Neural cell (in vitro differentiated cells): ENCODE results near the gene MYO10. TPM values are rescaled to one million over a fixed set of nuclear protein-coding genes. Genes with fewer than 3 reads are reported as not detected.

Experiments
- H2AFZ ChIP-seq: fragments of 200-600, 300-800 bp; sonication (generic), shearing (Covaris generic); 2 replicates; pipeline ENCODE4 v1.6.0; 2014; ENCODE audit warnings: low read depth, mild to moderate bottlenecking, antibody characterized with exemption, low read length, moderate library complexity
- H3F3A ChIP-seq: fragments of 200-600 bp; shearing (Covaris generic); 2 replicates; pipeline ENCODE4 v1.6.1; 2016; ENCODE audit warnings: mild to moderate bottlenecking, moderate library complexity, mixed read lengths, antibody characterized with exemption, low read length; ENCODE audit not compliant: insufficient read depth, poor library complexity, severe bottlenecking
- H3K27ac ChIP-seq: fragments of 200-600, 300-800 bp; sonication (generic), shearing (Covaris generic); 2 replicates; pipeline ENCODE4 v1.5.1; 2014; ENCODE audit warnings: mild to moderate bottlenecking, low read length, moderate library complexity
- H3K27me3 ChIP-seq: fragments of 300-800, 200-600 bp; sonication (generic), shearing (Covaris generic); 2 replicates; pipeline ENCODE4 v1.6.0; 2014; ENCODE audit warnings: mild to moderate bottlenecking, low read depth, low read length, moderate library complexity; ENCODE audit not compliant: insufficient read depth
- H3K36me3 ChIP-seq: fragments of 300-800, 200-600 bp; sonication (generic), shearing (Covaris generic); 2 replicates; pipeline ENCODE4 v1.5.1; 2014; ENCODE audit warnings: mild to moderate bottlenecking, antibody characterized with exemption, low read length, moderate library complexity; ENCODE audit not compliant: insufficient read depth
- H3K4me2 ChIP-seq: fragments of 300-800, 200-600 bp; sonication (generic), shearing (Covaris generic); 2 replicates; pipeline ENCODE4 v1.6.0; 2014; ENCODE audit warnings: mild to moderate bottlenecking, low read length
- H3K4me3 ChIP-seq: fragments of 300-800, 200-600 bp; sonication (generic), shearing (Covaris generic); 2 replicates; pipeline ENCODE4 v1.5.1; 2014; ENCODE audit warnings: mild to moderate bottlenecking, low read length, moderate library complexity
- H3K79me2 ChIP-seq: fragments of 200-600 bp; shearing (Covaris generic); replicated peaks from 2 replicates; pipeline ENCODE4 v1.6.0; 2014; ENCODE audit warnings: mild to moderate bottlenecking, low read length, moderate library complexity; ENCODE audit not compliant: insufficient read depth
- H3K9ac ChIP-seq: fragments of 300-800, 200-600 bp; sonication (generic), shearing (Covaris generic); 2 replicates; pipeline ENCODE4 v1.6.1; 2016; ENCODE audit warnings: mild to moderate bottlenecking, low read length, mixed read lengths
- H3K9me2 ChIP-seq: fragments of 200-600 bp; shearing (Covaris generic); 2 replicates; pipeline ENCODE4 v1.6.1; 2016; ENCODE audit warnings: mild to moderate bottlenecking, low read length, mixed read lengths; ENCODE audit not compliant: insufficient read depth
- H3K9me3 ChIP-seq: fragments of 200-600, 300-800 bp; sonication (generic), shearing (Covaris generic); 2 replicates; pipeline ENCODE4 v1.6.1; 2016; ENCODE audit warnings: mild to moderate bottlenecking, mixed run types, low read length, moderate library complexity, mixed read lengths
- H4K20me1 ChIP-seq: fragments of 200-600 bp; shearing (Covaris generic); 2 replicates; pipeline ENCODE4 v1.6.1; 2016; ENCODE audit warnings: mild to moderate bottlenecking, mixed run types; ENCODE audit not compliant: insufficient read depth
- EP300 ChIP-seq: fragments of 450-650 bp; conservative IDR thresholded peaks from 2 replicates; pipeline ENCODE4 v1.6.1; 2014; ENCODE audit warnings: antibody characterized with exemption, mild to moderate bottlenecking, moderate library complexity; ENCODE audit not compliant: poor library complexity, severe bottlenecking
- EZH2 ChIP-seq: fragments of 200-600, 300-800 bp; shearing (Covaris generic), sonication (generic); IDR thresholded peaks from 2 replicates; pipeline ENCODE4 v1.6.1; 2014; ENCODE audit warnings: antibody characterized with exemption, low read length, borderline replicate concordance, mild to moderate bottlenecking; ENCODE audit not compliant: insufficient read depth, poor library complexity, severe bottlenecking
- MXI1 ChIP-seq: fragments of 450-650 bp; conservative IDR thresholded peaks from 2 replicates; pipeline ENCODE4 v1.6.1; 2014; ENCODE audit warnings: antibody characterized with exemption, mild to moderate bottlenecking; ENCODE audit not compliant: poor library complexity, severe bottlenecking
- POLR2AphosphoS5 ChIP-seq: IDR thresholded peaks from 2 replicates; pipeline ENCODE4 v1.6.1; 2012
- RAD21 ChIP-seq: fragments of 450-650 bp; conservative IDR thresholded peaks from 2 replicates; pipeline ENCODE4 v1.6.1; 2014; ENCODE audit warnings: antibody characterized with exemption, mild to moderate bottlenecking, moderate library complexity
- SMC3 ChIP-seq: fragments of 450-650 bp; conservative IDR thresholded peaks from 2 replicates; pipeline ENCODE4 v1.6.1; 2014; ENCODE audit warnings: antibody characterized with exemption, mild to moderate bottlenecking, moderate library complexity; ENCODE audit not compliant: poor library complexity
- TAF1 ChIP-seq: IDR thresholded peaks from 2 replicates; pipeline ENCODE4 v1.6.1; 2012; ENCODE audit warnings: low read depth
- polyA plus RNA-seq: library from polyadenylated mRNA; depleted of rRNA; stranded (reverse); fragments of >200 nt; gene quantifications from 2 replicates; pipeline ENCODE4 v1.2.3, GENCODE V29; 2014
- TF ChIP-seq, protein P1 (sequence below): fragments of 450-650 bp; IDR thresholded peaks from 2 replicates; pipeline ENCODE4 v1.5.1; 2014; ENCODE audit warnings: antibody characterized with exemption, mild to moderate bottlenecking, moderate library complexity; ENCODE audit not compliant: poor library complexity, severe bottlenecking
- TF ChIP-seq, protein P2 (sequence below): IDR thresholded peaks from 2 replicates; pipeline ENCODE4 v1.6.1; 2012; ENCODE audit warnings: borderline replicate concordance

Gene MYO10
- polyA plus RNA-seq, 1 donor from 2014 or later: 3.2 TPM

DNA sequence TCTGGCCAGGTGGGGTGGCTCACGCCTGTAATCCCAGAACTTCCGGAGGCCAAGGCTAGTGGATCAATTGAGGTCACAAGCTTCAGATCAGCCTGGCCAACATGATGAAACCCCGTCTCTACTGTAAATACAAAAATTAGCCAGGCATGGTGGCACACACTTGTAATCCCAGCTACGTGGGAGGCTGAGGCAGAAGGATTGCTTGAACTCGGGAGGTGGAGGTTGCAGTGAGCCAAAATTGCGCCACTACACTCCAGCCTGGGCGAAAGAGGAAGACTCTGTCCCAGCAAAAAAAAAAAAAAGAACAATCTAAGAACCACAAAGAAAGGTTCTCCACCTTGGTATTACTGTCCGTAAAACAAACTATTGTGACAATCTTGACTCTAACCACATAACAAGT lies 9.7 kb downstream of the MYO10 start:
- Histone ChIP-seq H3K4me2 (no peak overlapping the region), H3K27me3 (no peaks in the 10 kb centered on the region), H3K79me2 (no peaks in the 10 kb centered on the region), H4K20me1 (no peaks in the 10 kb centered on the region), H3K9me3 (no peaks in the 10 kb centered on the region), H2AFZ (no peak overlapping the region), H3K9me2 (no peaks in the 10 kb centered on the region), H3K4me3 (no peak overlapping the region), H3K36me3 (no peaks in the 10 kb centered on the region), H3F3A (no peaks in the 10 kb centered on the region), H3K27ac (no peak overlapping the region), H3K9ac (no peak overlapping the region)
- TF ChIP-seq SMC3 (no peak), MXI1 (no peak)

DNA sequence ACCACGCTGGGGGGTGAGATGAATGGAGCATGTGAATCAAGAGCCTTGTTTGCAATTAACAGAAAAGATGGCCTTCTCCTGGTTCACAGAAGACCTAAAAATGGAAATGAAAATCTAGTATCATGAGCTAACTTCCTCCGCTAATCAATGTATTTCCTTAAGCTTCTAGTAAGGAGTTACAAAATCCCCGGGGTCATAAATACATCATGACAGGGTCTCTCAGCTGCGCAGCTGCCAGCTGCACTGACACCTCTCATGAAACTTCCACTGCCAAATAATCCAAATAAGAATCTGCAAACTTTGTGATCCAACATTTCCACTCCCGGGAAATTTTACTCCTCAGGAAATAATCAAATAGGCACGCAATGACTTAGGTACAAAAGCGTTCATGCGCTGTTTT lies 11.9 kb downstream of the MYO10 start:
- Histone ChIP-seq H3K79me2 (no peaks in the 10 kb centered on the region), H3F3A (no peaks in the 10 kb centered on the region), H2AFZ (no peak overlapping the region), H4K20me1 (no peaks in the 10 kb centered on the region), H3K9me2 (no peaks in the 10 kb centered on the region), H3K4me3 (no peak overlapping the region), H3K36me3 (no peaks in the 10 kb centered on the region), H3K9me3 (no peaks in the 10 kb centered on the region), H3K27me3 (no peaks in the 10 kb centered on the region), H3K4me2 (no peak overlapping the region), H3K9ac (no peak overlapping the region), H3K27ac (no peak overlapping the region)
- TF ChIP-seq SMC3: no peak
- TF ChIP-seq, protein P1, sequence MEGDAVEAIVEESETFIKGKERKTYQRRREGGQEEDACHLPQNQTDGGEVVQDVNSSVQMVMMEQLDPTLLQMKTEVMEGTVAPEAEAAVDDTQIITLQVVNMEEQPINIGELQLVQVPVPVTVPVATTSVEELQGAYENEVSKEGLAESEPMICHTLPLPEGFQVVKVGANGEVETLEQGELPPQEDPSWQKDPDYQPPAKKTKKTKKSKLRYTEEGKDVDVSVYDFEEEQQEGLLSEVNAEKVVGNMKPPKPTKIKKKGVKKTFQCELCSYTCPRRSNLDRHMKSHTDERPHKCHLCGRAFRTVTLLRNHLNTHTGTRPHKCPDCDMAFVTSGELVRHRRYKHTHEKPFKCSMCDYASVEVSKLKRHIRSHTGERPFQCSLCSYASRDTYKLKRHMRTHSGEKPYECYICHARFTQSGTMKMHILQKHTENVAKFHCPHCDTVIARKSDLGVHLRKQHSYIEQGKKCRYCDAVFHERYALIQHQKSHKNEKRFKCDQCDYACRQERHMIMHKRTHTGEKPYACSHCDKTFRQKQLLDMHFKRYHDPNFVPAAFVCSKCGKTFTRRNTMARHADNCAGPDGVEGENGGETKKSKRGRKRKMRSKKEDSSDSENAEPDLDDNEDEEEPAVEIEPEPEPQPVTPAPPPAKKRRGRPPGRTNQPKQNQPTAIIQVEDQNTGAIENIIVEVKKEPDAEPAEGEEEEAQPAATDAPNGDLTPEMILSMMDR: no peak
- no peak for TF ChIP-seq MXI1

- H3K27me3 ChIP-seq: no peaks in the 10 kb centered on the region
- no peaks in the 10 kb centered on the region for H4K20me1 ChIP-seq
- H3K27ac ChIP-seq: no peak overlapping the region
- no peak overlapping the region for H2AFZ ChIP-seq
- no peak overlapping the region for H3K9ac ChIP-seq
- TF ChIP-seq, protein P1: no peak
- TF ChIP-seq RAD21 (no peak), MXI1 (no peak), TAF1 (no peak), POLR2AphosphoS5 (no peak), EZH2 (no peak), SMC3 (no peak), EP300 (no peak)
- TF ChIP-seq, protein P2, sequence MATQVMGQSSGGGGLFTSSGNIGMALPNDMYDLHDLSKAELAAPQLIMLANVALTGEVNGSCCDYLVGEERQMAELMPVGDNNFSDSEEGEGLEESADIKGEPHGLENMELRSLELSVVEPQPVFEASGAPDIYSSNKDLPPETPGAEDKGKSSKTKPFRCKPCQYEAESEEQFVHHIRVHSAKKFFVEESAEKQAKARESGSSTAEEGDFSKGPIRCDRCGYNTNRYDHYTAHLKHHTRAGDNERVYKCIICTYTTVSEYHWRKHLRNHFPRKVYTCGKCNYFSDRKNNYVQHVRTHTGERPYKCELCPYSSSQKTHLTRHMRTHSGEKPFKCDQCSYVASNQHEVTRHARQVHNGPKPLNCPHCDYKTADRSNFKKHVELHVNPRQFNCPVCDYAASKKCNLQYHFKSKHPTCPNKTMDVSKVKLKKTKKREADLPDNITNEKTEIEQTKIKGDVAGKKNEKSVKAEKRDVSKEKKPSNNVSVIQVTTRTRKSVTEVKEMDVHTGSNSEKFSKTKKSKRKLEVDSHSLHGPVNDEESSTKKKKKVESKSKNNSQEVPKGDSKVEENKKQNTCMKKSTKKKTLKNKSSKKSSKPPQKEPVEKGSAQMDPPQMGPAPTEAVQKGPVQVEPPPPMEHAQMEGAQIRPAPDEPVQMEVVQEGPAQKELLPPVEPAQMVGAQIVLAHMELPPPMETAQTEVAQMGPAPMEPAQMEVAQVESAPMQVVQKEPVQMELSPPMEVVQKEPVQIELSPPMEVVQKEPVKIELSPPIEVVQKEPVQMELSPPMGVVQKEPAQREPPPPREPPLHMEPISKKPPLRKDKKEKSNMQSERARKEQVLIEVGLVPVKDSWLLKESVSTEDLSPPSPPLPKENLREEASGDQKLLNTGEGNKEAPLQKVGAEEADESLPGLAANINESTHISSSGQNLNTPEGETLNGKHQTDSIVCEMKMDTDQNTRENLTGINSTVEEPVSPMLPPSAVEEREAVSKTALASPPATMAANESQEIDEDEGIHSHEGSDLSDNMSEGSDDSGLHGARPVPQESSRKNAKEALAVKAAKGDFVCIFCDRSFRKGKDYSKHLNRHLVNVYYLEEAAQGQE: no peak
- no peaks in the 10 kb centered on the region for H3K79me2 ChIP-seq
- no peak overlapping the region for H3K4me2 ChIP-seq
- no peaks in the 10 kb centered on the region for H3K36me3 ChIP-seq
- no peaks in the 10 kb centered on the region for H3K9me2 ChIP-seq
- no peaks in the 10 kb centered on the region for H3K9me3 ChIP-seq
- H3K4me3 ChIP-seq: no peak overlapping the region
- H3F3A ChIP-seq: no peaks in the 10 kb centered on the region
These were observed 13.7 kb downstream of the MYO10 start for GRCh38 chr5:16922430-16922829.
